ENCODE results near the gene VAMP1. TPM values are rescaled to one million over a fixed set of nuclear protein-coding genes. Genes with fewer than 3 reads are reported as not detected.
A peak's percentile ranks its signal among the peaks of the same experiment; 100 is the strongest.
"Not testable (repeated sequence)": the region's sequence is repeated elsewhere in the genome, so short reads cannot be mapped to it uniquely, and the experiment has no call there.

VAMP1 gene
- total RNA-seq, 1 donor from 2014 or later: 4.8 TPM

DNA sequence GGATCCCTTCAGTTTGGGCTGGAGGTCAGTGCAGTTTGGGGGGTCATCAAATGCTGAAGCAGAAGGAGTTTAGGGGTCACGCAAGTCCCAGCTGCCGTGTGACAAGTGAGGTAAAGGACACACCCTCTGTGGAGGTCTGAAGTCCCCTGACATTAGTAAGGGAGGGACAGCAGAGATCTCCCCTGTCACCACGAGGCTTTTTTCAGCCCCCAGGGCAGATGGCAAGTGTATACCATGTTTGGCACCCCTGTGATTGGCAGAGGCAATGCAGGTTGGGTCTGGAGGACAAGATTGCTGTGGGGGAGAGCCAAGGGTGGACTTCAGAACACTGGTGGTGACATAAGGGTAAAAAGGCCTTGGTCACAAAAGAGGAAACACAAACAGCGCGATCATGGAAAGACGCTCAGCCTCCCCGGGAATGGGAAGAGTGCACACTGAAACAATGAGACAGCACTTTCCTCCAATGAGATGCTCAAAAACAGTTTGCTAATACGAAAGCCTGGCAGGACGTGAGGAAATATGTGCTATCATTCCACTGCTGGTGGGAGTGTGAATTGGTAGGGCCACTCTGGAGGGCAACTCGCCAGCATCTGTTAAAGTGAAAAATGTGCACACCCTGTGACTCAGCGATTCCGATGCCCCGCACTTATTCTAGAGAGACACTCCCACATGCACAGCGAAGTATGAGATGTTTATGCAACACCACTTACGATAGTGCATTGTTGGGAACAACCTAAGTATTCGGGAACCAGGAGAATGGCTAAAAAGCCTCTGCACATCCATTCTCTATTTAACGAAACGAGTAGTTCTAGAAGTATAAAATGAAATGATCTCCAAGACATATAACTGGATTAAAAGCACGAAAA lies 40.1 kb downstream of the VAMP1 start:
- DNase-seq (ENCODE audit: low read depth): peak; percentile 58
- Histone ChIP-seq H3K36me3 (ENCODE audit: control insufficient read depth, insufficient read depth, low read length) (no peaks in the 10 kb centered on the region), H3K27me3 (ENCODE audit: control insufficient read depth, insufficient read depth, low read length) (no peaks in the 10 kb centered on the region), H3K4me3 (ENCODE audit: low read depth, low read length) (no peak overlapping the region)
- TF ChIP-seq, protein P1, sequence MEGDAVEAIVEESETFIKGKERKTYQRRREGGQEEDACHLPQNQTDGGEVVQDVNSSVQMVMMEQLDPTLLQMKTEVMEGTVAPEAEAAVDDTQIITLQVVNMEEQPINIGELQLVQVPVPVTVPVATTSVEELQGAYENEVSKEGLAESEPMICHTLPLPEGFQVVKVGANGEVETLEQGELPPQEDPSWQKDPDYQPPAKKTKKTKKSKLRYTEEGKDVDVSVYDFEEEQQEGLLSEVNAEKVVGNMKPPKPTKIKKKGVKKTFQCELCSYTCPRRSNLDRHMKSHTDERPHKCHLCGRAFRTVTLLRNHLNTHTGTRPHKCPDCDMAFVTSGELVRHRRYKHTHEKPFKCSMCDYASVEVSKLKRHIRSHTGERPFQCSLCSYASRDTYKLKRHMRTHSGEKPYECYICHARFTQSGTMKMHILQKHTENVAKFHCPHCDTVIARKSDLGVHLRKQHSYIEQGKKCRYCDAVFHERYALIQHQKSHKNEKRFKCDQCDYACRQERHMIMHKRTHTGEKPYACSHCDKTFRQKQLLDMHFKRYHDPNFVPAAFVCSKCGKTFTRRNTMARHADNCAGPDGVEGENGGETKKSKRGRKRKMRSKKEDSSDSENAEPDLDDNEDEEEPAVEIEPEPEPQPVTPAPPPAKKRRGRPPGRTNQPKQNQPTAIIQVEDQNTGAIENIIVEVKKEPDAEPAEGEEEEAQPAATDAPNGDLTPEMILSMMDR (IDR thresholded peaks at IDR 0.05; ENCODE audit: insufficient read depth, low read length, poor library complexity, severe bottlenecking): no peak

DNA sequence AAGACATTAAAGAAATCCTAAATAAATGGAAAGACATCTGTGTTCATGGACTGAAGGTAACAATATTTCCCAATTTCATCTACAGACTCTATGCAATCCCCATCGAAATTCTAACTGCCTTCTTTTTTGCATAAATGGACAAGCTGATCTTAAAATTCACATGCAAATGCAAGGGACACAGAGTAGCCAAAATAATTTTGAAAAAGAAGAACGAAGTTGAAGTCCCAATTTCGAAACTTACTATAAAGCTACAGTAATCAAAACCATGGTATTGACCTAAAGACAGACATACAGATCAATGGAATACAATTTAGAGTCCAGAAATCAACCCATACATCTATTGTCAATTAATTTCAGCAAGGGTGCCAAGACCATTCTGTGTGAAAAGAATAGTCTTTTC lies 42.2 kb downstream of the VAMP1 start:
- Histone ChIP-seq H3K4me3 (ENCODE audit: low read depth, low read length) (no peak overlapping the region), H3K36me3 (ENCODE audit: control insufficient read depth, insufficient read depth, low read length) (no peaks in the 10 kb centered on the region), H3K27me3 (ENCODE audit: control insufficient read depth, insufficient read depth, low read length) (no peaks in the 10 kb centered on the region)
- DNase-seq (ENCODE audit: low read depth): no peak
- TF ChIP-seq, protein P1 (IDR thresholded peaks at IDR 0.05; ENCODE audit: insufficient read depth, low read length, poor library complexity, severe bottlenecking): no peak

DNA sequence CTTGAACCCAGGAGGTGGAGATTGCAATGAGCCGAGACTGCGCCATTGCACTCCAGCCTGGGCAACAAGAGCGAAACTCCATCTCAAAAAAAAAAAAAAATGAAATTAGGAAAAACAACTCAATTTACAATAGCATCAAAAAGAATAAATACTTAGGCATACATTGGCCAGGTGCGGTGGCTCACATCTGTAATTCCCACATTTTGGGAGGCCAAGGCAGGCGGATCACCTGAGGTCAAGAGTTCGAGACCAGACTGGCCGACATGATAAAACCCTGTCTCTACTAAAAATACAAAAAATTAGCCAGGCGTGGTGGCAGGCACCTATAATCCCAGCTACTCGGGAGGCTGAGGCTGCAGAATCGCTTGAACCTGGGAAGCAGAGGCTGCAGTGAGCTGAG lies 42.7 kb downstream of the VAMP1 start:
- H3K36me3 ChIP-seq (ENCODE audit: control insufficient read depth, insufficient read depth, low read length); H3K27me3 ChIP-seq (ENCODE audit: control insufficient read depth, insufficient read depth, low read length); DNase-seq (ENCODE audit: low read depth); H3K4me3 ChIP-seq (ENCODE audit: low read depth, low read length): not testable (repeated sequence)

DNA sequence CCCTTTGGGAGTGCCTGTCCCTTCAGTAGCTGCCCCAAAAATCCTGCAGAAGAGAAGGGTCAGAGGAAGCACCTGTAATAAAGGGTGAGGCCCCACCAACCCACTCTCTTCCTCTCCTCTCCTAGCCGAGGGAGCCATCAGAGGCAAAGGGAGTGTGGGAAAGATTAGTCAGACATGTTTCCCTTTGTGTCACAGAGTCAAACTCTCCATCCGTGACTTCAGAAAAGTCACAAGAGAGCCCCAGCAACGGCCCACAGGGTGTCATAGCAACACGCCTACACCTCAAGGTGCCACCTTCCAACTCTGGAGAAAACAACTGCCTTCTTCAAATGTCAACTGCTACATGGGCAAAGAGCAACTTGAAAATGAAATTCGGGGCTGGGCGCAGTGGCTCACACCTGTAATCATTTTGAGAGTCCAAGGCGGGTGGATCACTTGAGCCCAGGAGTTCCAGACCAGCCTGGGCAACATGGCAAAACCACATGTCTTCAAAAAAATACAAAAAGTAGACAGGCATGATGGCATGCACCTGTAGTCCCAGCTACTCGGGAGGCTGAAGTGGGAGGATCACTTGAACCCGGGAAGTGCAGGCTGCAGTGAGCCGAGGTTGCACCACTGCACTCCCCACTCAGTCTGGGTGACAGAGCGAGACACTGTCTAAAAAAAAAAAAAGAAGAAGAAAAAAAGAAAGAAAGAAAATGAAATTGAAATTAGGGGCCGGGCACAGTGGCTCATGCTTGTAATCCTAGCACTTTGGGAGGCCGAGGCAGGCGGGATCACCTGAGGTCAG lies 43.4 kb downstream of the VAMP1 start:
- TF ChIP-seq, protein P1 (IDR thresholded peaks at IDR 0.05; ENCODE audit: insufficient read depth, low read length, poor library complexity, severe bottlenecking): no peak
- no peaks in the 10 kb centered on the region for H3K36me3 ChIP-seq (ENCODE audit: control insufficient read depth, insufficient read depth, low read length)
- no peaks in the 10 kb centered on the region for H3K27me3 ChIP-seq (ENCODE audit: control insufficient read depth, insufficient read depth, low read length)
- no peak overlapping the region for H3K4me3 ChIP-seq (ENCODE audit: low read depth, low read length)
- peak; percentile 61 for DNase-seq (ENCODE audit: low read depth)

DNA sequence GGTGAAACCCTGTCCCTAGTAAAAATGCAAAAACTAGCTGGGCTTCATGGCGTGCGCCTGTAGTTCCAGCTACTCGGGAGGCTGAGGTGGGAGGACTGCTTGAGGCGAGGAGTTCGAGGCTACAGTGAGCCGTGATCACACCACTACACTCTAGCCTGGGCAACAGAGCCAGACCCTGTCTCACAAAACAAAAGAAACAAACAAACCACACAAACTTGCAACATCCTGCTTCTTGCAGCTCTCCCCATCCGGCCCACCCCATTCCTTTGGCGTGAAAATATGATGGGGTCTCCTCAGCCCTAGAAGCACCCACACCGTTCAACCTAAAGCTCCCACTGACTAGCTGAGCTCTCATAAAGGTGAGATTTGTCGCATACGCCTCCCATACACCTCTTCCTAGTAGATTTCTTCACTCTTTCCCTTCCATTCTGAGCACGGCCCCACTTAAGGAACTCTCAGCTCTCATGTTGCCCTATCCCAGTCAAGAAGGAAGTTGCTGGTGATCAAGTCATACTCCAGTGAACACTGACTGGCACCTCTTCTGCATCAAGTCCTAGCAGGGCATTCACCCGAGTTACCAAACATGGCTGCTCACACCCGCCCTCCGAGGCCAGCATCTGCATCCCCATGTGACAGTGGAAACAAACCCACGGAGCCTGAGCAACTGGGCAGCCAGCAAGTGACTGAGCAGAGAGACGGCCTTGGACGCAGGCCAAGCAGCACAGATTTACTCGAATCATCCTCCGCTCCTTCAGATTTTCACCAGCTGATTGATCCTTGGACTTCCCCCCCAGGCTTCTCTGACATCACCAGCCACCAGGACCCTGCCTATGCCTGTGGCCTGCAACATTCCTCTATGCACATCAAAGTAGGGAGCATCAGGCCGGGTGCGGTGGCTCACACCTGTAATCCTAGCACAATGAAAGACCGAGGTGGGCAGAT lies 44.6 kb downstream of the VAMP1 start:
- no peak for DNase-seq (ENCODE audit: low read depth)

More for the DNA sequence above, 44.6 kb downstream of the VAMP1 start:
- Histone ChIP-seq H3K4me3 (ENCODE audit: low read depth, low read length) (no peak overlapping the region), H3K27me3 (ENCODE audit: control insufficient read depth, insufficient read depth, low read length) (no peaks in the 10 kb centered on the region), H3K36me3 (ENCODE audit: control insufficient read depth, insufficient read depth, low read length) (no peaks in the 10 kb centered on the region)
- TF ChIP-seq, protein P1 (IDR thresholded peaks at IDR 0.05; ENCODE audit: insufficient read depth, low read length, poor library complexity, severe bottlenecking): no peak
